GM23338 (cell line): ENCODE results near the gene ETF1.

Experiments
- CREB1 ChIP-seq: fragments of 250-450 bp; sonication (Bioruptor Pico); IDR thresholded peaks from 2 replicates; pipeline ENCODE4 v1.5.0; 2020; ENCODE audit warnings: low read depth, mild to moderate bottlenecking, moderate library complexity
- EZH2 ChIP-seq: fragments of 200-600 bp; sonication (generic); IDR thresholded peaks from one replicate; pipeline ENCODE4 v1.8.0; 2017; ENCODE audit warnings: antibody characterized with exemption, mild to moderate bottlenecking, low read depth; ENCODE audit not compliant: unreplicated experiment
- EZH2phosphoT487 ChIP-seq: fragments of 200-600 bp; sonication (generic); IDR thresholded peaks from one replicate; pipeline ENCODE4 v1.8.1; 2018; ENCODE audit warnings: antibody characterized with exemption; ENCODE audit not compliant: unreplicated experiment
- JUNB ChIP-seq: IDR thresholded peaks from one replicate; pipeline ENCODE4 v1.6.1; 2016; ENCODE audit warnings: antibody characterized with exemption; ENCODE audit not compliant: unreplicated experiment
- POLR2AphosphoS5 ChIP-seq: IDR thresholded peaks from 2 replicates; pipeline ENCODE4 v1.6.1; 2016; ENCODE audit warnings: antibody characterized with exemption, low read depth
- ZNF114 ChIP-seq: fragments of 250-450 bp; sonication (Bioruptor Pico); IDR thresholded peaks from 2 replicates; pipeline ENCODE4 v1.5.0; 2020; ENCODE audit warnings: mild to moderate bottlenecking, moderate library complexity
- ZNF331 ChIP-seq: fragments of 250-450 bp; sonication (Bioruptor Pico); IDR thresholded peaks from 2 replicates; pipeline ENCODE4 v1.5.0; 2020; ENCODE audit warnings: low read depth, mild to moderate bottlenecking, moderate library complexity
- TF ChIP-seq, protein P1 (sequence below), 2 experiments: fragments of 200-600 bp in 1 of 2; sonication (generic) in 1 of 2; conservative IDR thresholded peaks; 2 replicates each; pipeline versions ENCODE4 v1.5.1 to v1.6.1; 2016 to 2017; ENCODE audit warnings: antibody characterized with exemption in 2 of 2, low read depth in 2 of 2, mild to moderate bottlenecking in 2 of 2, moderate library complexity in 1 of 2
- TF ChIP-seq, protein P2 (sequence below): IDR thresholded peaks from one replicate; pipeline ENCODE4 v1.6.1; 2018; ENCODE audit warnings: antibody characterized with exemption; ENCODE audit not compliant: unreplicated experiment

DNA sequence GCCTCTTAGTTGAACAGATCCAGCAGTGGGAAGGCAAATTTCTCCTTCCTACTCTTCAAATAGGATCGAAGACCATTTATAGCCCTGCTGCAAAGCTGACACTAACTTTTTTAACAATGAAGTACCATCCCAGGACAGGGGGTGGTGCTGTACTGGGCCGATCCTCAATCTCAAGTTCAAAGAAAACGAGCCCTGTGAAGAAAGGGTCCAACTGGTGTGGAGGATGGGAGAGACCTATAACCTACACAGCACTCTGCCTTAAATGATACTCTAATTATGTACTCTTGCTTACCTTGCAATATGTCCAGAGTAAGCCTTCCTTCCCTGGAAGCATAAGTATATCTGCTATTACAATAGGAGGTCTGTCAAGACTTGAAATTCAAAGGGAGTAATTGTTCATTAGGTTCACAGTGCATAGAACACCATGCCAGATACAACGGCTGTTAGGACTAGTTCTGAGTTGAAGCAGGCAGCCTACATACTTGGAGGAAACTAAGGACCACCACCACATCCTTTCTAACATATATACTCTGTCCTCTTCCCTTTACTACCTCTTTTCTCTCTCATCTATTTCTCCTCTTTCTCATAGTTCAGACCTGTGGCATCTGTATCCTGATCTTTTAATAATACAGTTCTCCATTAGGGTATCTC is 6.2 kb downstream of the ETF1 start:
- TF ChIP-seq, protein P1, sequence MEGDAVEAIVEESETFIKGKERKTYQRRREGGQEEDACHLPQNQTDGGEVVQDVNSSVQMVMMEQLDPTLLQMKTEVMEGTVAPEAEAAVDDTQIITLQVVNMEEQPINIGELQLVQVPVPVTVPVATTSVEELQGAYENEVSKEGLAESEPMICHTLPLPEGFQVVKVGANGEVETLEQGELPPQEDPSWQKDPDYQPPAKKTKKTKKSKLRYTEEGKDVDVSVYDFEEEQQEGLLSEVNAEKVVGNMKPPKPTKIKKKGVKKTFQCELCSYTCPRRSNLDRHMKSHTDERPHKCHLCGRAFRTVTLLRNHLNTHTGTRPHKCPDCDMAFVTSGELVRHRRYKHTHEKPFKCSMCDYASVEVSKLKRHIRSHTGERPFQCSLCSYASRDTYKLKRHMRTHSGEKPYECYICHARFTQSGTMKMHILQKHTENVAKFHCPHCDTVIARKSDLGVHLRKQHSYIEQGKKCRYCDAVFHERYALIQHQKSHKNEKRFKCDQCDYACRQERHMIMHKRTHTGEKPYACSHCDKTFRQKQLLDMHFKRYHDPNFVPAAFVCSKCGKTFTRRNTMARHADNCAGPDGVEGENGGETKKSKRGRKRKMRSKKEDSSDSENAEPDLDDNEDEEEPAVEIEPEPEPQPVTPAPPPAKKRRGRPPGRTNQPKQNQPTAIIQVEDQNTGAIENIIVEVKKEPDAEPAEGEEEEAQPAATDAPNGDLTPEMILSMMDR (conservative IDR thresholded peaks at IDR 0.05; ENCODE audit: low read depth in 2 of 2): peak; percentile 46 to 51
- TF ChIP-seq CREB1 (CRISPR knock-in tag) (no peak), POLR2AphosphoS5 (no peak), EZH2phosphoT487 (no peak), ZNF114 (CRISPR knock-in tag) (no peak), JUNB (no peak), EZH2 (no peak), ZNF331 (no peak)
- TF ChIP-seq, protein P2, sequence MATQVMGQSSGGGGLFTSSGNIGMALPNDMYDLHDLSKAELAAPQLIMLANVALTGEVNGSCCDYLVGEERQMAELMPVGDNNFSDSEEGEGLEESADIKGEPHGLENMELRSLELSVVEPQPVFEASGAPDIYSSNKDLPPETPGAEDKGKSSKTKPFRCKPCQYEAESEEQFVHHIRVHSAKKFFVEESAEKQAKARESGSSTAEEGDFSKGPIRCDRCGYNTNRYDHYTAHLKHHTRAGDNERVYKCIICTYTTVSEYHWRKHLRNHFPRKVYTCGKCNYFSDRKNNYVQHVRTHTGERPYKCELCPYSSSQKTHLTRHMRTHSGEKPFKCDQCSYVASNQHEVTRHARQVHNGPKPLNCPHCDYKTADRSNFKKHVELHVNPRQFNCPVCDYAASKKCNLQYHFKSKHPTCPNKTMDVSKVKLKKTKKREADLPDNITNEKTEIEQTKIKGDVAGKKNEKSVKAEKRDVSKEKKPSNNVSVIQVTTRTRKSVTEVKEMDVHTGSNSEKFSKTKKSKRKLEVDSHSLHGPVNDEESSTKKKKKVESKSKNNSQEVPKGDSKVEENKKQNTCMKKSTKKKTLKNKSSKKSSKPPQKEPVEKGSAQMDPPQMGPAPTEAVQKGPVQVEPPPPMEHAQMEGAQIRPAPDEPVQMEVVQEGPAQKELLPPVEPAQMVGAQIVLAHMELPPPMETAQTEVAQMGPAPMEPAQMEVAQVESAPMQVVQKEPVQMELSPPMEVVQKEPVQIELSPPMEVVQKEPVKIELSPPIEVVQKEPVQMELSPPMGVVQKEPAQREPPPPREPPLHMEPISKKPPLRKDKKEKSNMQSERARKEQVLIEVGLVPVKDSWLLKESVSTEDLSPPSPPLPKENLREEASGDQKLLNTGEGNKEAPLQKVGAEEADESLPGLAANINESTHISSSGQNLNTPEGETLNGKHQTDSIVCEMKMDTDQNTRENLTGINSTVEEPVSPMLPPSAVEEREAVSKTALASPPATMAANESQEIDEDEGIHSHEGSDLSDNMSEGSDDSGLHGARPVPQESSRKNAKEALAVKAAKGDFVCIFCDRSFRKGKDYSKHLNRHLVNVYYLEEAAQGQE: no peak
